ENCODE measurements around the gene TMEM135. TPM values are rescaled to one million over a fixed set of nuclear protein-coding genes. Genes with fewer than 3 reads are reported as not detected.
"Not testable (repeated sequence)": the region's sequence is repeated elsewhere in the genome, so short reads cannot be mapped to it uniquely, and the experiment has no call there.

The TMEM135 gene
- total RNA-seq, 4 donors from 2014 or later, result 13.1 to 123 (median 19.1) TPM

- H3K9me3 ChIP-seq, result peaks cover 0 to 8% of the 10 kb centered on the region in 2 donors
- no peak for TF ChIP-seq POLR2A (IDR thresholded peaks at IDR 0.05)
- TF ChIP-seq CTCF (IDR thresholded peaks at IDR 0.05), result no peak
- TF ChIP-seq POLR2AphosphoS5 (IDR thresholded peaks at IDR 0.05), result no peak
- no peak for TF ChIP-seq EP300 (IDR thresholded peaks at IDR 0.05; ENCODE audit: low read depth)
Measured at GRCh38 chr11:87092567-87092966, 54.8 kb downstream of the TMEM135 start.

GRCh38 chr11:87097582-87097981, 59.8 kb downstream of the TMEM135 start:
- Histone ChIP-seq H3K36me3 (peaks cover 0 to 9% (median 3%) of the 10 kb centered on the region in 4 donors), H3K27ac (peak overlapping the region in 1 of 4 donors; percentile 19), H3K27me3 (no peaks in the 10 kb centered on the region), H3K9me3 (peaks cover 0 to 3% of the 10 kb centered on the region in 2 donors), H3K4me1 (peaks cover 0 to 7% (median 0%) of the 10 kb centered on the region in 4 donors), H3K4me3 (no peak overlapping the region)
- in situ Hi-C loops (cut with MboI; ENCODE audit: low pct_ligation_motif_present in 1 of 4, low pct_unique_long_range_greater_than_20kb in 1 of 4, low sequenced_read_pairs in 3 of 4), result no loop called here
- peak; percentile 59 for DNase-seq
- 36 to 38% methylated on average over 3 of the region's 3 CpGs for WGBS, 2 donors (ENCODE audit: low coverage in 1 of 2)
- intact Hi-C loops (cut with DNase I; ENCODE audit: low total_unique reads), result no loop called here
- no peak for TF ChIP-seq POLR2AphosphoS5 (IDR thresholded peaks at IDR 0.05)
- TF ChIP-seq CTCF (IDR thresholded peaks at IDR 0.05), result peak; percentile 50 to 69 (median 62)
- TF ChIP-seq POLR2A (IDR thresholded peaks at IDR 0.05), result no peak
- TF ChIP-seq EP300 (IDR thresholded peaks at IDR 0.05; ENCODE audit: low read depth), result no peak

More at GRCh38 chr11:87092567-87092966, 54.8 kb downstream of the TMEM135 start:
- Histone ChIP-seq H3K27me3 (no peaks in the 10 kb centered on the region), H3K4me1 (peaks cover 0 to under 1% (median 0%) of the 10 kb centered on the region in 4 donors), H3K27ac (no peak overlapping the region), H3K36me3 (peaks cover 0 to 12% (median 5%) of the 10 kb centered on the region in 4 donors), H3K4me3 (no peak overlapping the region)
- intact Hi-C loops (cut with DNase I; ENCODE audit: low total_unique reads), result no loop called here
- in situ Hi-C loops (cut with MboI; ENCODE audit: low pct_ligation_motif_present in 1 of 4, low pct_unique_long_range_greater_than_20kb in 1 of 4, low sequenced_read_pairs in 3 of 4), result no loop called here
- no peak for DNase-seq

GRCh38 chr11:87101956-87102580, 64.3 kb downstream of the TMEM135 start:
- in situ Hi-C loops (cut with MboI; ENCODE audit: low pct_ligation_motif_present in 1 of 4, low pct_unique_long_range_greater_than_20kb in 1 of 4, low sequenced_read_pairs in 3 of 4), result no loop called here
- no peak for DNase-seq
- Histone ChIP-seq H3K4me1 (peaks cover 0 to 7% (median 0%) of the 10 kb centered on the region in 4 donors), H3K36me3 (no peaks in the 10 kb centered on the region), H3K27me3 (no peaks in the 10 kb centered on the region), H3K9me3 (no peaks in the 10 kb centered on the region), H3K27ac (no peak overlapping the region), H3K4me3 (no peak overlapping the region)
- 97 to 100% methylated on average over 4 of the region's 4 CpGs for WGBS, 2 donors (ENCODE audit: low coverage in 1 of 2)
- intact Hi-C loops (cut with DNase I; ENCODE audit: low total_unique reads), result no loop called here
- TF ChIP-seq EP300 (IDR thresholded peaks at IDR 0.05; ENCODE audit: low read depth), result no peak
- TF ChIP-seq CTCF (IDR thresholded peaks at IDR 0.05), result no peak
- no peak for TF ChIP-seq POLR2A (IDR thresholded peaks at IDR 0.05)
- no peak for TF ChIP-seq POLR2AphosphoS5 (IDR thresholded peaks at IDR 0.05)

- 71 to 83% methylated on average over 1 of the region's 1 CpG for WGBS, 2 donors (ENCODE audit: low coverage in 1 of 2)
- H3K36me3 ChIP-seq; intact Hi-C loops (cut with DNase I; ENCODE audit: low total_unique reads); H3K4me1 ChIP-seq; H3K27me3 ChIP-seq; DNase-seq; in situ Hi-C loops (cut with MboI; ENCODE audit: low pct_ligation_motif_present in 1 of 4, low pct_unique_long_range_greater_than_20kb in 1 of 4, low sequenced_read_pairs in 3 of 4); H3K4me3 ChIP-seq; H3K9me3 ChIP-seq; H3K27ac ChIP-seq: not testable (repeated sequence)
Measured at GRCh38 chr11:87105826-87106225, 68.1 kb downstream of the TMEM135 start.

- H3K27me3 ChIP-seq; H3K4me1 ChIP-seq; H3K9me3 ChIP-seq; in situ Hi-C loops (cut with MboI; ENCODE audit: low pct_ligation_motif_present in 1 of 4, low pct_unique_long_range_greater_than_20kb in 1 of 4, low sequenced_read_pairs in 3 of 4); DNase-seq; H3K36me3 ChIP-seq; H3K27ac ChIP-seq; H3K4me3 ChIP-seq; intact Hi-C loops (cut with DNase I; ENCODE audit: low total_unique reads): not testable (repeated sequence)
- WGBS, 2 donors (ENCODE audit: low coverage in 1 of 2), result 83 to 86% methylated on average over 1 to 3 of the region's 3 CpGs
Measured at GRCh38 chr11:87107379-87107778, 69.6 kb downstream of the TMEM135 start.

Measured in transverse colon (tissue), 4 donors.